Measurements from ENCODE around the gene CD48.

DNA sequence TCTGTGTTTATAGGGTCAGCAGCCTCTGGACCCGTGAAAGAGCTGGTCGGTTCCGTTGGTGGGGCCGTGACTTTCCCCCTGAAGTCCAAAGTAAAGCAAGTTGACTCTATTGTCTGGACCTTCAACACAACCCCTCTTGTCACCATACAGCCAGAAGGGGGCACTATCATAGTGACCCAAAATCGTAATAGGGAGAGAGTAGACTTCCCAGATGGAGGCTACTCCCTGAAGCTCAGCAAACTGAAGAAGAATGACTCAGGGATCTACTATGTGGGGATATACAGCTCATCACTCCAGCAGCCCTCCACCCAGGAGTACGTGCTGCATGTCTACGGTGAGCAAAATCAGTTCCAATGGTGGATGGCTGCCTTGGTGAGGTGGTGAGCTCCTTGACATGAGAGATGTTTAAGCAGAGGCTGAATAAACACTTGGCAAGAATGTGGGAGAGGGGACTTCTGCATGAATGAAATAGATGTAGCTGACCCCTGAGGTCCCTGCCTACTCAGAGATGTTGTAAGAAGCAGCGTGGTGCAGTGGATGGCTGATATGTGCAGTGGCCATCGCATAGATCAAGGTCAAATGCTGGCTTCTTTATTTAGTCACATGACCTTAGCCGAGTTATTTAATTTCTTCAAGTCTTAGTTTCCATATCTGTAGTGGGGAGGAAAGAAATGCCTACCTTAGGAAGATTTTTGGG is 36.7 kb upstream of the CD48 start:
- TF ChIP-seq EZH2 (IDR thresholded peaks at IDR 0.05; ENCODE audit: low read length), result no peak
- TF ChIP-seq, protein P1, sequence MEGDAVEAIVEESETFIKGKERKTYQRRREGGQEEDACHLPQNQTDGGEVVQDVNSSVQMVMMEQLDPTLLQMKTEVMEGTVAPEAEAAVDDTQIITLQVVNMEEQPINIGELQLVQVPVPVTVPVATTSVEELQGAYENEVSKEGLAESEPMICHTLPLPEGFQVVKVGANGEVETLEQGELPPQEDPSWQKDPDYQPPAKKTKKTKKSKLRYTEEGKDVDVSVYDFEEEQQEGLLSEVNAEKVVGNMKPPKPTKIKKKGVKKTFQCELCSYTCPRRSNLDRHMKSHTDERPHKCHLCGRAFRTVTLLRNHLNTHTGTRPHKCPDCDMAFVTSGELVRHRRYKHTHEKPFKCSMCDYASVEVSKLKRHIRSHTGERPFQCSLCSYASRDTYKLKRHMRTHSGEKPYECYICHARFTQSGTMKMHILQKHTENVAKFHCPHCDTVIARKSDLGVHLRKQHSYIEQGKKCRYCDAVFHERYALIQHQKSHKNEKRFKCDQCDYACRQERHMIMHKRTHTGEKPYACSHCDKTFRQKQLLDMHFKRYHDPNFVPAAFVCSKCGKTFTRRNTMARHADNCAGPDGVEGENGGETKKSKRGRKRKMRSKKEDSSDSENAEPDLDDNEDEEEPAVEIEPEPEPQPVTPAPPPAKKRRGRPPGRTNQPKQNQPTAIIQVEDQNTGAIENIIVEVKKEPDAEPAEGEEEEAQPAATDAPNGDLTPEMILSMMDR (optimal IDR thresholded peaks at IDR 0.05 in 1 of 3, IDR thresholded peaks at IDR 0.05 in 1 of 3, conservative IDR thresholded peaks at IDR 0.05 in 1 of 3; ENCODE audit: extremely low read depth in 1 of 3, insufficient read depth in 2 of 3, low read length in 3 of 3), result peak; percentile 32 to 71 (median 57)

Measured in keratinocyte (primary cell).